ENCODE results near the gene HEPN1. TPM values are rescaled to one million over a fixed set of nuclear protein-coding genes. Genes with fewer than 3 reads are reported as not detected.

Gene HEPN1
- polyA plus RNA-seq, 2 of the 4 experiments (the other 2 are of a cell fraction): not detected

DNA sequence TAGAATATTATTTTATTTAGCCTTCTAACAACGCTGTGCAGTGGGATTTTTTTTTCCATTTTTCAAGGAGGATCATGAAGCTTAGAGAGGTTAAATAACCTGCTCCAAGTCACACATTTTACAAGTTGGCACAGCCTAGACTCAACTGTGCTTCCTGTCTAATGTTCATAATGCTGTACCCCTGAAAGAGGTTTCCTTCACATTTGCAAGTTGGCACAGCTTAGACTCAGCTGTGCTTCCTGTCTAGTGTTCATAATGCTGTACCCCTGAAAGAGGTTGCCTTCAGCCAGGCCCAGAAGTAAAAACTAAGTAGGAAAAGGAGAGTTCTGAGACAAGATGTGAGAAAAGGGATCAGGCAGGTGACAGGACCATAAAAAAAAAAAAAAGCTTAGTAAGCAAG, 24.7 kb downstream of the HEPN1 start:
- FAIRE-seq (no peak), DNase-seq (ENCODE audit: low read depth in 1 of 2, low spot score in 1 of 2) (no peak), ATAC-seq (no peak)
- Histone ChIP-seq H3K27ac (no peak overlapping the region), H3K4me3 (no peak overlapping the region), H3K9me3 (no peaks in the 10 kb centered on the region), H3K4me2 (no peak overlapping the region), H3K4me1 (no peaks in the 10 kb centered on the region)
- CTCF ChIA-PET: interaction anchor here (1.2 to 1.7 kb wide), 5 partner anchors 21 to 106 kb away, joined by 3 to 7 read pairs (median 4); partner anchors contain the start of gene ROBO3
- no peak for TF ChIP-seq HOXA7 (CRISPR knock-in tag; IDR thresholded peaks at IDR 0.05)
- TF ChIP-seq, protein P1, sequence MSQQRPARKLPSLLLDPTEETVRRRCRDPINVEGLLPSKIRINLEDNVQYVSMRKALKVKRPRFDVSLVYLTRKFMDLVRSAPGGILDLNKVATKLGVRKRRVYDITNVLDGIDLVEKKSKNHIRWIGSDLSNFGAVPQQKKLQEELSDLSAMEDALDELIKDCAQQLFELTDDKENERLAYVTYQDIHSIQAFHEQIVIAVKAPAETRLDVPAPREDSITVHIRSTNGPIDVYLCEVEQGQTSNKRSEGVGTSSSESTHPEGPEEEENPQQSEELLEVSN (IDR thresholded peaks at IDR 0.05; ENCODE audit: borderline replicate concordance, low read depth): no peak
- TF ChIP-seq, protein P2, sequence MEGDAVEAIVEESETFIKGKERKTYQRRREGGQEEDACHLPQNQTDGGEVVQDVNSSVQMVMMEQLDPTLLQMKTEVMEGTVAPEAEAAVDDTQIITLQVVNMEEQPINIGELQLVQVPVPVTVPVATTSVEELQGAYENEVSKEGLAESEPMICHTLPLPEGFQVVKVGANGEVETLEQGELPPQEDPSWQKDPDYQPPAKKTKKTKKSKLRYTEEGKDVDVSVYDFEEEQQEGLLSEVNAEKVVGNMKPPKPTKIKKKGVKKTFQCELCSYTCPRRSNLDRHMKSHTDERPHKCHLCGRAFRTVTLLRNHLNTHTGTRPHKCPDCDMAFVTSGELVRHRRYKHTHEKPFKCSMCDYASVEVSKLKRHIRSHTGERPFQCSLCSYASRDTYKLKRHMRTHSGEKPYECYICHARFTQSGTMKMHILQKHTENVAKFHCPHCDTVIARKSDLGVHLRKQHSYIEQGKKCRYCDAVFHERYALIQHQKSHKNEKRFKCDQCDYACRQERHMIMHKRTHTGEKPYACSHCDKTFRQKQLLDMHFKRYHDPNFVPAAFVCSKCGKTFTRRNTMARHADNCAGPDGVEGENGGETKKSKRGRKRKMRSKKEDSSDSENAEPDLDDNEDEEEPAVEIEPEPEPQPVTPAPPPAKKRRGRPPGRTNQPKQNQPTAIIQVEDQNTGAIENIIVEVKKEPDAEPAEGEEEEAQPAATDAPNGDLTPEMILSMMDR (IDR thresholded peaks at IDR 0.05): no peak
- TF ChIP-seq FOXS1 (CRISPR knock-in tag; IDR thresholded peaks at IDR 0.05): no peak
- no peak for TF ChIP-seq JUNB (IDR thresholded peaks at IDR 0.05)
- TF ChIP-seq JUN (IDR thresholded peaks at IDR 0.05): no peak
- TF ChIP-seq HEYL (CRISPR knock-in tag; IDR thresholded peaks at IDR 0.05): no peak
- no peak for TF ChIP-seq SREBF2 (IDR thresholded peaks at IDR 0.05)
- no peak for TF ChIP-seq CBX8 (IDR thresholded peaks at IDR 0.05)
- TF ChIP-seq POLR2AphosphoS2 (conservative IDR thresholded peaks at IDR 0.05; ENCODE audit: low read length): no peak
- TF ChIP-seq HOXB5 (CRISPR knock-in tag; IDR thresholded peaks at IDR 0.05): no peak
- TF ChIP-seq, protein P3, sequence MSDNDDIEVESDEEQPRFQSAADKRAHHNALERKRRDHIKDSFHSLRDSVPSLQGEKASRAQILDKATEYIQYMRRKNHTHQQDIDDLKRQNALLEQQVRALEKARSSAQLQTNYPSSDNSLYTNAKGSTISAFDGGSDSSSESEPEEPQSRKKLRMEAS (IDR thresholded peaks at IDR 0.05): no peak
- no peak for TF ChIP-seq NR3C1 (IDR thresholded peaks at IDR 0.05)
- no peak for TF ChIP-seq CBX2 (IDR thresholded peaks at IDR 0.05; ENCODE audit: borderline replicate concordance, low read depth)
- no peak for TF ChIP-seq KDM1A (IDR thresholded peaks at IDR 0.05; ENCODE audit: low read depth)
- no peak for TF ChIP-seq FOSL2 (IDR thresholded peaks at IDR 0.05)
- no peak for TF ChIP-seq FOSL2 (CRISPR knock-in tag; IDR thresholded peaks at IDR 0.05)
- TF ChIP-seq ZSCAN20 (CRISPR knock-in tag; IDR thresholded peaks at IDR 0.05): no peak
- TF ChIP-seq, protein P4, sequence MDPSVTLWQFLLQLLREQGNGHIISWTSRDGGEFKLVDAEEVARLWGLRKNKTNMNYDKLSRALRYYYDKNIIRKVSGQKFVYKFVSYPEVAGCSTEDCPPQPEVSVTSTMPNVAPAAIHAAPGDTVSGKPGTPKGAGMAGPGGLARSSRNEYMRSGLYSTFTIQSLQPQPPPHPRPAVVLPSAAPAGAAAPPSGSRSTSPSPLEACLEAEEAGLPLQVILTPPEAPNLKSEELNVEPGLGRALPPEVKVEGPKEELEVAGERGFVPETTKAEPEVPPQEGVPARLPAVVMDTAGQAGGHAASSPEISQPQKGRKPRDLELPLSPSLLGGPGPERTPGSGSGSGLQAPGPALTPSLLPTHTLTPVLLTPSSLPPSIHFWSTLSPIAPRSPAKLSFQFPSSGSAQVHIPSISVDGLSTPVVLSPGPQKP (IDR thresholded peaks at IDR 0.05; ENCODE audit: low read depth, low read length): no peak
- no peak for TF ChIP-seq MAZ (IDR thresholded peaks at IDR 0.05; ENCODE audit: borderline replicate concordance, low read depth, low read length)
- TF ChIP-seq EHMT2 (IDR thresholded peaks at IDR 0.05; ENCODE audit: low read depth): no peak
- POLR2A ChIA-PET: interaction anchor here (1.0 kb wide), 1 partner anchor 10 kb away, joined by 3 read pairs; the partner anchor contains the start of gene CCDC15
- WGBS (ENCODE audit: missing lambda C conversion rate): 11% methylated on average over 1 of the region's 1 CpG

GRCh38 chr11:124944565-124944964, 25.5 kb downstream of the HEPN1 start:
- Histone ChIP-seq H3K27ac (no peak overlapping the region), H3K4me2 (no peak overlapping the region), H3K4me3 (no peak overlapping the region), H3K9me3 (no peaks in the 10 kb centered on the region), H3K4me1 (no peaks in the 10 kb centered on the region)
- CTCF ChIA-PET: no interaction called here
- TF ChIP-seq, protein P3 (IDR thresholded peaks at IDR 0.05): no peak
- TF ChIP-seq ZC3H11A (IDR thresholded peaks at IDR 0.05): no peak
- no peak for TF ChIP-seq SMC3 (IDR thresholded peaks at IDR 0.05)
- no peak for TF ChIP-seq JUN (IDR thresholded peaks at IDR 0.05)
- TF ChIP-seq RNF2 (IDR thresholded peaks at IDR 0.05; ENCODE audit: borderline replicate concordance, low read depth): no peak
- no peak for TF ChIP-seq CBX2 (IDR thresholded peaks at IDR 0.05; ENCODE audit: borderline replicate concordance, low read depth)
- no peak for TF ChIP-seq SREBF2 (IDR thresholded peaks at IDR 0.05)
- no peak for TF ChIP-seq HOXB5 (CRISPR knock-in tag; IDR thresholded peaks at IDR 0.05)
- no peak for TF ChIP-seq ZSCAN20 (CRISPR knock-in tag; IDR thresholded peaks at IDR 0.05)
- TF ChIP-seq GATA3 (IDR thresholded peaks at IDR 0.05; ENCODE audit: borderline replicate concordance): no peak
- TF ChIP-seq FOSB (CRISPR knock-in tag; IDR thresholded peaks at IDR 0.05): no peak
- no peak for TF ChIP-seq NPAS2 (CRISPR knock-in tag; IDR thresholded peaks at IDR 0.05; ENCODE audit: borderline replicate concordance)
- no peak for TF ChIP-seq HEYL (CRISPR knock-in tag; IDR thresholded peaks at IDR 0.05)
- no peak for TF ChIP-seq CEBPB (IDR thresholded peaks at IDR 0.05)
- TF ChIP-seq TFCP2L1 (CRISPR knock-in tag; IDR thresholded peaks at IDR 0.05): no peak
- 54% methylated on average over 3 of the region's 3 CpGs for WGBS (ENCODE audit: missing lambda C conversion rate)
- POLR2A ChIA-PET: interaction anchor here (1.0 kb wide), 2 partner anchors 9 to 68 kb away, joined by 3 read pairs; partner anchors contain the start of gene CCDC15
- no peak for FAIRE-seq
- no peak for ATAC-seq
- DNase-seq (ENCODE audit: low read depth in 1 of 2, low spot score in 1 of 2): no peak
